HTR-8/SVneo (cell line): Measurements from ENCODE around the gene RPL4.
"Not testable (repeated sequence)": the region's sequence is repeated elsewhere in the genome, so short reads cannot be mapped to it uniquely, and the experiment has no call there.

ENCODE experiments used
- DNase-seq: peaks from one replicate; pipeline ENCODE4 v3.0.0; 2011; ENCODE audit warnings: low spot score, mixed read lengths; ENCODE audit not compliant: insufficient read length
- FAIRE-seq: peaks from 2 replicates; lab custom pipeline; 2011; peaks lifted over from hg19 to GRCh38; lab: Jason Lieb, UNC

RPL4 gene

GRCh38 chr15:66461294-66461693, 43.4 kb downstream of the RPL4 start:
- DNase-seq, FAIRE-seq: not testable (repeated sequence)

- FAIRE-seq (no peak), DNase-seq (no peak)
These were observed 44.6 kb downstream of the RPL4 start for GRCh38 chr15:66459818-66460615.

GRCh38 chr15:66456211-66456610, 48.4 kb downstream of the RPL4 start:
- no peak for DNase-seq
- no peak for FAIRE-seq

- FAIRE-seq (no peak), DNase-seq (no peak)
These were observed 50.5 kb downstream of the RPL4 start for GRCh38 chr15:66454143-66454542.

- DNase-seq = no peak
- FAIRE-seq = no peak
These were observed 51.6 kb downstream of the RPL4 start for GRCh38 chr15:66452971-66453580.

GRCh38 chr15:66452420-66452819, 52.2 kb downstream of the RPL4 start:
- no peak for FAIRE-seq

More at GRCh38 chr15:66452420-66452819, 52.2 kb downstream of the RPL4 start:
- DNase-seq = no peak
